Panc1 (cell line): ENCODE results near the gene MACROD2. TPM values are rescaled to one million over a fixed set of nuclear protein-coding genes. Genes with fewer than 3 reads are reported as not detected.

ENCODE experiments used
- ATAC-seq: fragments of 200-7000 bp; cut with Tn5 transposase; 2 replicates; pipeline ENCODE4 v1.9.1; 2020; ENCODE audit warnings: mild to moderate bottlenecking, moderate library complexity
- BruUV-seq: library from RNA; stranded (reverse); fragments of 400-500 nt; replicated peaks from 2 replicates; lab custom pipeline; 2021; lab: Mats Ljungman, UMichigan
- CTCF ChIA-PET: fragments of 300-600 bp; sonication (Branson Sonifier 250); formaldehyde crosslinking; loops from one replicate; lab custom pipeline; 2022; ENCODE audit warnings: antibody characterized with exemption; lab: Charles Lee
- POLR2A ChIA-PET: fragments of 300-600 bp; sonication (Branson Sonifier 250); formaldehyde crosslinking; loops from one replicate; lab custom pipeline; 2022; ENCODE audit warnings: antibody characterized with exemption; lab: Charles Lee
- DNase-seq: peaks from one replicate; pipeline ENCODE4 v3.0.0-alpha.2; 2010; ENCODE audit warnings: low read depth, low spot score
- H3K27ac ChIP-seq: 2 replicates; pipeline ENCODE4 v1.5.1; 2011; ENCODE audit warnings: mild to moderate bottlenecking, low read length, inconsistent platforms
- H3K27me3 ChIP-seq: fragments of 200-500 bp; sonication (Bioruptor generic); 2 replicates; pipeline ENCODE4 v1.6.0; 2014; ENCODE audit warnings: low read length, inconsistent platforms; ENCODE audit not compliant: control insufficient read depth, insufficient read depth
- H3K36me3 ChIP-seq: fragments of 200-500 bp; sonication (Bioruptor generic); 2 replicates; pipeline ENCODE4 v1.5.1; 2014; ENCODE audit warnings: inconsistent platforms, mild to moderate bottlenecking, low read length, moderate library complexity; ENCODE audit not compliant: control insufficient read depth, insufficient read depth
- H3K4me1 ChIP-seq: 2 replicates; pipeline ENCODE4 v1.5.1; 2011; ENCODE audit warnings: inconsistent platforms, mild to moderate bottlenecking, low read length, moderate library complexity; ENCODE audit not compliant: control insufficient read depth, insufficient read depth
- H3K4me3 ChIP-seq, 2 experiments: 2 replicates each; pipeline ENCODE4 v1.5.1; 2011 to 2012; ENCODE audit warnings: low read depth in 2 of 2, low read length in 2 of 2, mild to moderate bottlenecking in 2 of 2, inconsistent platforms in 1 of 2, moderate library complexity in 1 of 2
- H3K9me3 ChIP-seq: fragments of 200-500 bp; sonication (Bioruptor generic); 2 replicates; pipeline ENCODE4 v1.5.1; 2014; ENCODE audit warnings: low read depth, mild to moderate bottlenecking, inconsistent platforms, low read length, moderate library complexity; ENCODE audit not compliant: control insufficient read depth, insufficient read depth
- POLR2AphosphoS5 ChIP-seq: IDR thresholded peaks from 2 replicates; pipeline ENCODE4 v1.6.1; 2012; ENCODE audit warnings: mild to moderate bottlenecking, low read depth, low read length, moderate library complexity
- REST ChIP-seq, 2 experiments: IDR thresholded peaks; 2 replicates each; pipeline ENCODE4 v1.6.1; 2011 to 2012; ENCODE audit warnings: low read depth in 2 of 2, control low read depth in 1 of 2, low read length in 1 of 2, mild to moderate bottlenecking in 1 of 2, moderate library complexity in 1 of 2; ENCODE audit not compliant: insufficient read depth in 1 of 2
- SIN3A ChIP-seq: IDR thresholded peaks from 2 replicates; pipeline ENCODE4 v1.6.1; 2012; ENCODE audit warnings: low read depth, mild to moderate bottlenecking, low read length, moderate library complexity, borderline replicate concordance; ENCODE audit not compliant: insufficient read depth
- TCF7L2 ChIP-seq: IDR thresholded peaks from 2 replicates; pipeline ENCODE4 v1.6.1; 2011; ENCODE audit warnings: mild to moderate bottlenecking, low read depth, low read length, inconsistent platforms
- in situ Hi-C: cut with HindIII; loops from 2 replicates; pipeline ENCODE4 v1.10.0; 2016; ENCODE audit warnings: low sequenced_read_pairs, low pct_unique_long_range_greater_than_20kb
- intact Hi-C: fragments of 100-400 bp; cut with micrococcal nuclease; formaldehyde crosslinking; loops from one replicate; pipeline ENCODE4 v1.10.0; 2022; ENCODE audit not compliant: unreplicated experiment
- total RNA-seq: library from RNA; stranded (reverse); gene quantifications from one replicate; pipeline ENCODE4 v1.2.1, GENCODE V29; 2021; ENCODE audit not compliant: unreplicated experiment
- TF ChIP-seq, protein P1 (sequence below): fragments of 450-650 bp; IDR thresholded peaks from 2 replicates; pipeline ENCODE4 v1.5.1; 2017; ENCODE audit warnings: mild to moderate bottlenecking

MACROD2 gene
- total RNA-seq, 1 experiment from 2014 or later: 1.2 TPM

DNA sequence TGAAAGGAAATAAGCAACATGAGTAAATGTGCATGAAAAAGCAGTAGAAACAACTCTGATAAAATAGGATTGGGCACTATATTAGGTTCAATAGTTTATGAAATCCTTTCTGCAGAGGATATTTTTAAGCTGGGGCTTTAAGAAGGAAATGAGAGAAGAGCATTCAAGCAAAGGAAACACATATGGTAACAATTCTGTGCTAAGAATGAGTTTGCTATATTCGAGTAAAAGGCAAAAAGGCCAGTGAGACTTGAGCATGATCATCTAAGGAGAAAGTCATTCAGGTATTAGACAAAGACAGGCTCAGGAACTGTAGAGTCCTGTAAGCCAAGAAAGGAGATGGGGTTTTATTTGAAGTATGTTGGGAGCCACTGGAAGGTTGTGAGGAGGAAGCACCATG, 729.2 kb downstream of the MACROD2 start:
- no peak for ATAC-seq
- in situ Hi-C loops: no loop called here
- H3K27ac ChIP-seq: no peak overlapping the region
- no peaks in the 10 kb centered on the region for H3K9me3 ChIP-seq
- H3K36me3 ChIP-seq: no peaks in the 10 kb centered on the region
- no peak overlapping the region for H3K4me3 ChIP-seq
- CTCF ChIA-PET: no interaction called here
- no TSS peak for BruUV-seq
- H3K4me1 ChIP-seq: no peaks in the 10 kb centered on the region
- DNase-seq: no peak
- no peak for TF ChIP-seq SIN3A
- no peak for TF ChIP-seq POLR2AphosphoS5
- no peak for TF ChIP-seq TCF7L2
- no peak for TF ChIP-seq REST (IDR thresholded peaks at IDR 0.05; ENCODE audit: insufficient read depth in 1 of 2, low read depth in 2 of 2, low read length in 1 of 2)
- TF ChIP-seq, protein P1, sequence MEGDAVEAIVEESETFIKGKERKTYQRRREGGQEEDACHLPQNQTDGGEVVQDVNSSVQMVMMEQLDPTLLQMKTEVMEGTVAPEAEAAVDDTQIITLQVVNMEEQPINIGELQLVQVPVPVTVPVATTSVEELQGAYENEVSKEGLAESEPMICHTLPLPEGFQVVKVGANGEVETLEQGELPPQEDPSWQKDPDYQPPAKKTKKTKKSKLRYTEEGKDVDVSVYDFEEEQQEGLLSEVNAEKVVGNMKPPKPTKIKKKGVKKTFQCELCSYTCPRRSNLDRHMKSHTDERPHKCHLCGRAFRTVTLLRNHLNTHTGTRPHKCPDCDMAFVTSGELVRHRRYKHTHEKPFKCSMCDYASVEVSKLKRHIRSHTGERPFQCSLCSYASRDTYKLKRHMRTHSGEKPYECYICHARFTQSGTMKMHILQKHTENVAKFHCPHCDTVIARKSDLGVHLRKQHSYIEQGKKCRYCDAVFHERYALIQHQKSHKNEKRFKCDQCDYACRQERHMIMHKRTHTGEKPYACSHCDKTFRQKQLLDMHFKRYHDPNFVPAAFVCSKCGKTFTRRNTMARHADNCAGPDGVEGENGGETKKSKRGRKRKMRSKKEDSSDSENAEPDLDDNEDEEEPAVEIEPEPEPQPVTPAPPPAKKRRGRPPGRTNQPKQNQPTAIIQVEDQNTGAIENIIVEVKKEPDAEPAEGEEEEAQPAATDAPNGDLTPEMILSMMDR: no peak
- no peaks in the 10 kb centered on the region for H3K27me3 ChIP-seq
- intact Hi-C loops: no loop called here
- POLR2A ChIA-PET: no interaction called here

DNA sequence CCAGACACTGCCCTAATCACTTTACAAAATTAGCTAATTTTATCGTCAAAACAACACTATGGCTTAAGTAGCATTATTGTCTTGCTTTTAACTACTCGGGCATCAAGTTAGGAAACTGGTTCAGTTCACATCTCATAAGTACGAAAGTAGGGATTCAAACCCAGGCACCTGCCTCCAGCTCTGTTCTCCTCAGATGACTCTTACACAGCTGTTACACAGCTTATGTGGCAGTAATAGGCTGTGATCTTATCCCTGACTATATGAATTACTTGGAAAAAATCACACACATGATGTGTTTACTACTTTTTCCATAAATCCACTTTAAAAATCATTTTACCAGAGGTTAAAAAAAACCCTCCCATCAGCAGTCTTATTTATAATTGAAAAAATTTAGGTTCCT, 731.3 kb downstream of the MACROD2 start:
- no peak for ATAC-seq
- in situ Hi-C loops: no loop called here
- Histone ChIP-seq H3K27me3 (no peaks in the 10 kb centered on the region), H3K4me1 (no peaks in the 10 kb centered on the region), H3K9me3 (no peaks in the 10 kb centered on the region), H3K36me3 (no peaks in the 10 kb centered on the region), H3K4me3 (no peak overlapping the region), H3K27ac (no peak overlapping the region)
- BruUV-seq: no TSS peak
- DNase-seq: no peak
- intact Hi-C loops: no loop called here
- TF ChIP-seq REST (IDR thresholded peaks at IDR 0.05; ENCODE audit: insufficient read depth in 1 of 2, low read depth in 2 of 2, low read length in 1 of 2): no peak
- TF ChIP-seq TCF7L2: no peak
- CTCF ChIA-PET: no interaction called here
- POLR2A ChIA-PET: no interaction called here
